ENCODE results near the gene COQ5.

GRCh38 chr12:120463712-120464111 lies 65.2 kb downstream of the COQ5 start:
- no peak for TF ChIP-seq POLR2AphosphoS5 (IDR thresholded peaks at IDR 0.05)
- TF ChIP-seq CTCF (IDR thresholded peaks at IDR 0.05; ENCODE audit: poor library complexity, severe bottlenecking), result no peak
- TF ChIP-seq REST (IDR thresholded peaks at IDR 0.05; ENCODE audit: borderline replicate concordance), result no peak

All from neural cell (in vitro differentiated cells).